NCI-H82 (cell line): Measurements from ENCODE around the gene PRCD.
"Not testable (repeated sequence)": the region's sequence is repeated elsewhere in the genome, so short reads cannot be mapped to it uniquely, and the experiment has no call there.

Experiments
- DNase-seq: peaks from one replicate; lab custom pipeline; 2025; lab: John Stamatoyannopoulos, UW

PRCD gene

DNA sequence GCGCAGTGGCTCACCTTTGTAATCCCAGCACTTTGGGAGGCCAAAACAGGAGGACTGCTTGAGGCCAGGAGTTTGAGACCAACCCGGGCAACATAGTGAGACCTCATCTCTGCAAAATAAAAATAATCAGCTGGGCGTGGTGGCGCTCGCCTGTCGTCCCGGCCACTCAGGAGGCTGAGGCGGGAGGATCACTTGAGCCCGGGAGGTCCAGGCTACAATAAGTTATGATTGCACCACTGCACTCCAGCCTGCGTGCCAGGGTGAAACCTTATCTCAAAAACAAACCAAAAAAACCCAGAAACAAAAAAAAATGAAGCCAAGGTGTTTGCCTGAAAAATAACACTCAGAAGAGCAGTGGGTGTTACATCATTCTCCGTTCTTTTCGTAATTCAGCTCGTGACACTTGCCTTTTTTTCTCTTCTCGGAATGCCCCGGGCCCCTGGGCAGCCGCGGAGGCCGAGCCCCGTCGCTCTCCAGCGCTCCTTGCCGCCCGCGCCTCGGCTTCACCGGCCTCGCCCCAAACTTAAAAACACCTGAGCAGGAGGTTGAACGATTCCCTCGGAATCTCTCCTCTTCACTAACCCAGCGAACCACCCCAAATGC, 17.0 kb downstream of the PRCD start:
- no peak for DNase-seq

DNA sequence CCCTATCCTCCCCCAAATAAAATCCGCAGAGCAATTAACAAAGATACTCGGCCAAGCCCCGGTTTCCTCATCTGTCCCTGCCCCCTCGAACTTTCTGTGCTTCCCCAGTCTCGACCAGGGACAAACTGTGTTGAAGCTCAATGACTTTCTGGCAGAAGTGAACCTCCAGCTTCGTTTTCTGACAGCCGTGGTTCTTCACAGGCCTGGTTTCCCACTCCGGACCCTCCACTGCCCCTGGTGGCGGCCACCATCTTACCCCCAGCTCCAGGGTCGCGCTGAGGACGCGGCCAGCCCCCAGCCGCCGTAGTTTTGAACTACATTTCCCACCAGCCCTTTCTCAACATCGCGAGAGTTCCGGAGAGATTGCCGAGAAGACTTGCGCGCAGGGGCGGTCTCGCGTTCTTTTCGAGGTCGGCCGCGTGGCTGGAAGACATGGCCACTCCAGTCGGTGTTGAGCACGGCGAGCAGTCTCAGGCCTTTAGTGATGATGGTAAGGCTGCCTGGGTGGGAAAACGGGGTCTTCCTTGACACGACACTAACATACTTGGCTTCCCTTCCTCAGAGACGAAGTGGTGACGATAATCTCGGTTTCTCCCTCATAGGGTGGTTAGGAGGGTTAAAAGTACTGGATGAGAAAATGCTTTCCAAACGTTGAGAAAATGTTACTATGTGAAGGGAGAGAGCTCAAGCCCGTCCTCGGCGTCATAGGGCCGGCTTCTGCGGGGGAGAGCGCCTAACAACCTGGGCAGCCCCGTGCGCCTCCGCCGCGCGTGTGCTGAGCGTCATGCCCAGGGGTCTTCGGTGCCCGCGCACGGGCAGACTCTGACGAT, 17.7 kb downstream of the PRCD start:
- DNase-seq: peak; percentile 99

DNA sequence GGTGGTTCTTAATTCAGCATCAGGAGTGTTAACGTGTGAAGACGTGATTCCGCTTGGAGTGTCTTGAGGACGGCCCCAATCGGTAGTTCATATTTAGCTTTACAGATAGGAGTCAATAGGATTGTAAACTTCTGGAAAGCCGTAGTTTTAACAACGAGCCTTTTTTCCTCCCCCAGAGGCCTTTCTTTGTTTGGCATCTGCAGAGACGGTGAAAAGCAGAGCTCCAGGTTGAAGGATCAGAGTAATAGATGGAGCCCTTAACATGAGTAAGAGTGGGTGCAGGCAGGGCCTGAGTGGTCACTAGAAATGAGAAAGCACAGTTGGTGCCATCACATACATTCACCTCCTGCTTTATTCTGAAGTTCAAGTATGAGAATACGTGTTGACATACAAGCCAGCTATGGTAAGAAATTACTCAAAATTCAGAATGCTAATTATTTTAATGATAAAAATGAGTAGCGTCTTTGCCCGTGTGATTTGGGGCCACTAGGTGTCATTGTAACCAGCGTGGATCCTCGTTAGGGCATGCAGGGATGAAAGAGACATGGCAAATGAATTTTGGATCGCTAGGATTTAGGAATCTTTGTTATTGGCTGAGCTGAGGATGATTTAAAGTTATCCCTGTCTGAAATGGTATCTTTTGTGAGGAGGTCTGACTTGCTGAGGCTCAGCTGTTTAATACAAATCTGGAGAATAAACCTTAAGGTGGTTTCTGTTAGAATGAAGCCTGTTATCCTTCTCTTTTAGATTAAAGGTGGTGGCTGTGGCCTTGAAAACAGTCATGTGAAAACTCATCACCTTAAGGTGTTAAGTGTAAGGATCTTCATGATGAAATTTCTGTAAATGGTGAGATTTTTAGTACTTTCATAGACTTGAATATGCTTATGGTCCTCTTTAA, 18.6 kb downstream of the PRCD start:
- peak; percentile 64 for DNase-seq

DNA sequence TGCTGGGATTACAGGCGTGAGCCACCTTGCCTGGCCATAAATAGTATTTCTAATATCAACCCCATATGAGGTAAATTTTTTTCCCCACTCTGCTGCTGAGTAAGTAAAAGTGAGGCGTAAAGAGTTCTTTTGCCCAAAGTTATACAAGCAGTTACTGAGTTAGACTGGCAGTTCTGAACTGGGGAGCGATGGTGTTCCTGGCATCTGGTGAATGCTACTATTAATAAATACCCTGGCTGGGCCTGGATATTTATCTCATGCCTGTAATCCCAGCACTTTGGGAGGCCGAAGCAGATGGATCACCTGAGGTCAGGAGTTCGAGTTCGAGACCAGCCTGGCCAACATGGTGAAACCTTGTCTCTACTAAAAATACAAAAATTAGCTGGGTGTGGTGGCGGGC, 19.6 kb downstream of the PRCD start:
- DNase-seq: not testable (repeated sequence)

DNA sequence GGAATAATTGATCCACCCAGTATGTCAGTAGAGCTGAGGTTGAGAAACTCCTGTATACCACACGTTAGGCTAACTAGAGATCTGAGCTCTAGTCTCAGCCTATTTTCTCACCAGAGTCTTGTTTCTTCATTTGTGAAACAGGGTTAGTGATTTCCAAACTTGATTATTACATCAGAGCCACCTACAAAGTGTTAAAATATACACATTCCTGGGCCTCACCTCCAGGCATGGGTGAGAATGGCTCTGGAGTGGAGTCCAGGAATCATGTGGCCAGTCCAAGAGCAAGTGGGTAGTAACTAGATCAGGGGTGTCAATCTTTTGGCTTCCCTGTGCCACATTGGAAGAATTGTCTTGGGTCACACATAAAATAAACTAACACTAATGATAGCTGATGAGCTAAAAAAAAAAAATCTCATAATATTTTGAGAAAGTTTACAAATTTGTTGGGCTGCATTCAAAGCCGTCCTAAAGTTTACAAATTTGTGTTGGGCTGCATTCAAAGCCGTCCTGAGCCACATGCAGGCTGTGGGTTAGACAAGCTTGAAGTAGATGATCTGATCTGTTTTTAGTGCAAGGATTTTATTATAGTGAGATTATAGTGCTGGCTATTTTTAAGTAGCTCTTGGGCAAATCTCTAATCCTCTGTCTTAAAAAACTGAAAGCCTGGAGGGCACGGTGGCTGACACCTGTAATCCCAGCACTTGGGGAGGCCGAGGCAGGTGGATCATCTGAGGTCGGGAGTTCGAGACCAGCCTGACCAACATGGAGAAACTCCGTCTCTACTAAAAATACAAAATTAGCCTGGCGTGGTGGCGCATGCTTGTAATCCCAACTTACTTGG, 20.4 kb downstream of the PRCD start:
- peak; percentile 39 for DNase-seq

DNA sequence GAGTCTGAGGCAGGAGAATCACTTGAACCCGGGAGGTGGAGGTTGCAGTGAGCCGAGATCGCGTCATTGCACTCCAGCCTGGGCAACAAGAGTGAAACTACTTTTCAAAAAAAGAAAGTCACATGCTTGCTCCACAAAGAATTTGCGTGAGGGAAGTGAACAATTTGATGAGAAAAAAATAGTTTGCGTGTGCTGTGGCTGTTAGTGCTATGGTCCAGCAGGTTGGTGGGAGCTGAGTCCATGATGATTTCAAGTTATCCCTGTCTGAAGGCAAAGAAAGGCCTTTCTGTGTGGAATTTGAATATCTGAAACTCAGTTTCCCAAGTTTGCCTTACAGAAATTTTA, 21.0 kb downstream of the PRCD start:
- no peak for DNase-seq

DNA sequence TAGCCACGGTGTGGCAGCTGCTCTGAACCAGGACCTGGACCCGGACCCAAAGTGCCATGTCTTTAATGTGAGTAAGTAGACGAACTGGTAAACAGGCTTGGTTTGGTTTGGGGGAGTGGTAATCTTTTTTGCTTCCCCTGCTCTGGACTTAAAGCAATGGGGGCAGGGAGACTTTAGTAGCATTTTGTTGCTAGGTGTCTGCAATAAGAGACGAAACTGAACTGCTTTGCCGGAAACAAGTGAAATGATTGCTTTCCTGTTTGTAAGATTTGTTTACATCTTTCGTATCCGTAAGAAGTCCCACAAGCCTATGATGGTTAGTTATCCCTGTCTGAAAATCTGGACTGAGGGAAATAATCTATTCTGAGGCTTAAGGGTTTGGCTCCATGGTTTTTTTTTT, 21.5 kb downstream of the PRCD start:
- no peak for DNase-seq

DNA sequence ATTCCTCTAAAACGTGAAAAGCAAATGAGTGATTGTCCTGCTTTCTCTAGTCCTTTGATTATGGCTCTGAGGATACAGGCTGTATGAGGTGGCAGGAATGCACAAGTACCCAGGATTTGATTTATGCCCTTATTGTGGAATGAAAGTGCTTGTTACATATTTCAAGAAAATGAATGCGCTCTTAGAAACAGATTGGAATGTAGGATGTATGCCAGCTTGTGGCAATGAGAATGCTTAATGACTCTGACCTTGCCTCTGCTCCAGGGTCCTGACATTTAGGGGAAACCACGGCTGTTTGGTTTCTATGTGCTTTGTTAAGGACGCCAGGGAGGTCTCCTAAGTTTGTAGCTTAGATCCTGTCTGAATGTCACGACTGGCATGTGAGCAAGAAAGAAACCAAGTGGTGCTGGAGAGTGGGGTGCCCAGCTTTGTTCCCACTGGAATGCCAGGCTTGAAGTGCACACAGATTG, 22.0 kb downstream of the PRCD start:
- DNase-seq: no peak

DNA sequence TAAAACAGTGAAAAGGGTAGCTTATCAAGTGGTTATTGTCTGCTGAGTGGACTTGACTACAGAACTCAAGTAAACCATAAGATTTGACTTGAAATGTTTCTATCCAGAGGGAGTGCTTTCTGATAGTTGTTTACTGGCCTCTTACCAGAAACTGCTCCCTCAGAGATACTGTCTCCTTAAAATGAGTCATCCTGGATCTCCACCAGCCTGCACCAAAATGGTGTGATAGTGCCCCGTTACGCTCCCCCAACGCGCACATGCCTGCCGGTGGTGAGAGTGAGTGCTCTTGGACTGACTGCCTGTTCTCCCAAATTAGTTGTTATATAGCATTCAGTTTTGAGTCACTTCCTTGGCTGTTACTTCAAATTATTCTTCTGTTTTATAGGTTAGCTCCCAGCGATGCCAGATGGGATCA, 22.9 kb downstream of the PRCD start:
- DNase-seq: no peak

DNA sequence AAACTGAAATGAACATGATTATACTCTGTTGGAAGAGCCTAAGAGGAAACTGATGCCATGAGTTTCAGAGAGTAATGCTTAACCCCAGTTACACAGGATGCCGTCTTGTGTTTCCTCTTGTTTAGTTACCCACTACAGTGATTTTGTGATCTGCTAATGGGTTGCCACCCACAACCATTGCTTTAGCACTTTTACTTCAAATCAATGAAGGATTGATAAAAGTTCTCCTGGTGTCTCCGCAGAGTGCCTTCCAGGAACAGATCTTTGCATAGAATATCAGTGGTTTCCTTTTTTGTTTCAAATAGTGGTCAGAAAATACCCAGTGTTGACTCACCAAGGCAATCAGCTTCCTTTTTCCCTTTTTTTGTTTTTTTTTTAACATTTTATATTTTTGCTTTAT, 23.5 kb downstream of the PRCD start:
- DNase-seq: not testable (repeated sequence)

DNA sequence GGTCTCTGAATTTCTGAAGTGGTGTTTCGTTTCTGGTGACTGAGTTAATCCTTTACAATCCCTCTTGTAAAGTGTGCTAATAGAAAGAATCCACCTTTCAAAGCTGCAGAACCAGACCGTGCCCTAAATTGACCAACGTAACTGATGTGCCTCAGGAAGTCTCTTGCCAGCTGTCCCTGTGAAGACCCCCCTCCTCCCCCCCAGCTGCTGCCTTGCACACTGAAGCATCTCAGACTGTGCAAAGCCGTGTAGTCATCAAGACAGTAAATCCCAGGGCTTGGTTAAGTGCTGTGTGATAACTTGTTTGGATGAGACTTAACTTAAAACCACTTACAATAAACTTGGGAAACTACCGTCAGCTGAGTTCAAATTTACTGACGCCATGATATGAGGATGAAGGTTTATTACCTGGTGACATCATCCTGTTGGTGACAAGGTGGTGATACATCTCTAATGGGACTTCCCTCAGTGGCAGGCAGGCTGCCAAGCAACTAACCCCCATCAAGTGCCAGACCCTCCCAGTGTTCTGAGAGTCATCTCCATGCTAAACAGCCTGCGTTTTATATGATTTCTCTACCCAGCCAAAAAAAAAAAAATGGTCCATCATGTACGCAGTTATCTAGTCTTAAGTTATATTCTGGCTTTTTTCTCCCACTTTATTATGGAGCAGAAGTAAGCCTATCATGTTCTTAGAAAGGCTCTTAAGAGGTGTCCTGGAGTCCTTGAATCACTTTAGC, 25.3 kb downstream of the PRCD start:
- peak; percentile 68 for DNase-seq

DNA sequence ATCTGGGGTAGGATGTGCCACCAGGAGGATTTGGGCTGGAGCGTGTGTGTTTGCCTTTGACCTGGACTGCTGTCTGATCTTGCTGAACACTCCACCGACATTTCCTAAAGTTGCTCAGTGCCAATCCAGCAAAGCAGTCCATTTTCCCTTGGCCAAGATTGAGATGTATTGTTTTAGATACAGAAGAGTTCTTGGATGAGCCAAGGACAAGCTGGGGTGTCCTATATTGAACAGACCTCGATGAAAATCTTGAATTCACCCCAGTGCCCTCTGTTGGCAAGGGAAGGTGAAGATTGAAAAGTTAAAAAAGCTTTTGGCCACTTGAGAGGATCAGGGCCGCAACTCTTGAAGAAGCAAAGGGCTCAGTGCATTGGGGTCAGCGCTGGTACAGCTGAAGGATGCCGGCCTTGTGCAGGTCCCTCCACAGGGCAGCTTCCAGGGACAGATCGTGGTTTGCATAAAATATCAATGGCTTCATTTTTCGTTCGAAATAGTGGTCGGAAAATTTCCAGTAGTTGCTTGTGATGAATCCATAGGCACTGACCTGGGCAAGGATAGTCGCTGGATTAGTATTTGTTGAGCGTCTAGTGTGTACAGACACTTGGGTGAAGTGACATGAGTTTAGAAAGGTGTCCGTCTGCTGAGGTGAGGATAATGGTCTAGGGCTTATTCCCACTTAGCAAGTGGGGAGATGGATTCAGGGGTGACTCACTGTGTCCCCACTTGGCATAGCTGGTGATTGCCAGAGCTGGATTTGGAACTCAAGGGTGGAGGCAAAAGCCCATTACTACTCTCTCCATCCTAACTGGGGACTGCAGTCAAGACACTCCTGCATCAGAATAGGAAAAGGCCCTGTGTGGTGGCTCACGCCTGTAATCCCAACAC, 26.1 kb downstream of the PRCD start:
- no peak for DNase-seq

DNA sequence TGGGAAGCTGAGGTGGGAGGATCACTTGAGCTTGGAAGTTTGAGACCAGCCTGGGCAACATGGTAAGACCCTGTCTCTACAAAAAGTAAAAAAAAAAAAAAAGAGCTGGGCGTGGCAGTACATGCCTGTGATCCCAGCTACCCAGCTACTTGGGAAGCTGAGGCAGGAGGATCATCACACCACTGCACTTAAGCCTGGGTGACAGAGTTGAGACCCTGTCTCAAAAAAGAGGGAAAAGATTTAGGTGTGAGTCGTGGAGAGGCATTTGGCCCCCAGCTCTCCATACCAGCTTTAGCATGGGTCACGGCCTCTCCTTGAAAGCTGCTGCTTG, 26.7 kb downstream of the PRCD start:
- DNase-seq: no peak

DNA sequence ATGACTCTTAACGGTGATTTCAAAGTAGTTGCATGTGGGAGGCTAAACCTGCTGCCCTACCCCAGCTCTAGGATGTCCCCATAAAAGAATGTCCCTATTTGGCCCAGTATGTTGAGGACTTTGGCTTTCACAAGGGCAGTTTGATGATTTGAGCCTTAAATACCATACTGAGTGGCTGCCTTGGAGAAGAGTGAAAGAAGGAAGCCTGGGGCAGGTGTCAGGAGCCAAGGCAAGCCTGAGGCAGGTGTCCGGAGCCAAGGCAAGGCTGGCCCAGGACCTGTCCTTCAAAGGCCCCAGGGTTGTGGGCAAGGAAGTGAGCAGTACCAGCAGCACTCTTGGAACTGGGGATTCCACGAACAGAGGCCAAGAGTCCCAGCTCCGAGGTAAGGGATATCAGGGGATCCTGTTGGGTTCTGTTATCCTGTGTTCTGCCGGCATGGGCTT, 27.2 kb downstream of the PRCD start:
- peak; percentile 63 for DNase-seq

DNA sequence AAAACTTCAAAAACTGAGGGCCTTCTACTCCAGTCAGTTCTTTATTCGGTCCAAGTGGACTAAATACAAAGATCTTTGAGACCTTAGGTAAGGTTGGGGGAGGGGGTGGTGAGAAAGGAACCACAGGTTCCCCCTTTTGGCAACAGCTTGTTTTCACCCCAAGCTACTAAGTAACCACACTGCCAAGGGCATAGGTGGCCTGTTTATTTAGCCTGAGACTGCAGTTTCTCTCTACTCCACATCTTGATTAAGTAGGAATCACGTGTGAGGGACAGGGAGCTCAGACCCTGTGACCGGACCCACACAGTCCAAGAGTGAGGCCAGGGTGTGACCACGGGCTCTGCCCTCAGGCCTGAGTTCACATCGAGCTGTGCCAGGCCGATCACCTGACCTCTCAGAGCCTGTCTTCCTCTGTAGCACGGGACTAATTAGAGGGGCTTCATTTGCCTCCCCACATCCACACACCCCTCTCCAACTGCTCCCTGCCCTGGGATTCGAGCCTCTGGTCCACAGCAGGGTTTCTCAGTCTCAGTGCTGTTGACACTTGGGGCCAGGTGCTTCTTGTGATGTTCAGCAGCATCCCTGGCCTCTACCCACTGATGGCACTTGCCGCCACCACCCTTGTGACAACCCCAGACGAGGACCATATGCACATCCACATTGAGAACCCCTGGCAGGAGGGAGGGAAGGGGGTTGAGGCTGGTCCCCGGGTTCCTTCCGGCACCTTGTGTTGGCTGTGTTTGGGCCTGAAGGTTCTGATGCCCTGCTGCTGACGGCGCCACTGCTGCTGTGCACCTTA, 28.0 kb downstream of the PRCD start:
- DNase-seq: peak; percentile 72

DNA sequence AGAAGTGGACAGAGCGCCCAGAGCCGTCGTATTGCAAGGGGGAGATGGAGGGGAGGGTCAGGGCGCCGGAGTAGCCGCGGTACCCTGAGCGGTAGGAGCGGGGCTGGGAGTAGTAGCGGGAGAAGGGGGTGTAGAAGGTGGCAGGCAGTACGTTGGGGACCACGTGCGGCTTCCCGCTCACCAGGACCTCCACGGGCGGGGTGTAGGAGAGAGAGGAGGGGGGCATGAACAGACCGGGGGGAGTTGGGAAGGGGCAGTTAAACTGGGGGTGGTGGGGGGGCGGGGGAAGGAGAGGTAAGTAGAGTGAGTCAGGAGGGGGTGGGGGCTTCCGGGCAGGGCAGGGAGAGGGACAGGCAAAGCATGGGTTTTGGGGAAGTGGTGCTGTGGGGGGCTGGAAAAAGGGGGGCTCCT, 29.0 kb downstream of the PRCD start:
- DNase-seq: peak; percentile 43

DNA sequence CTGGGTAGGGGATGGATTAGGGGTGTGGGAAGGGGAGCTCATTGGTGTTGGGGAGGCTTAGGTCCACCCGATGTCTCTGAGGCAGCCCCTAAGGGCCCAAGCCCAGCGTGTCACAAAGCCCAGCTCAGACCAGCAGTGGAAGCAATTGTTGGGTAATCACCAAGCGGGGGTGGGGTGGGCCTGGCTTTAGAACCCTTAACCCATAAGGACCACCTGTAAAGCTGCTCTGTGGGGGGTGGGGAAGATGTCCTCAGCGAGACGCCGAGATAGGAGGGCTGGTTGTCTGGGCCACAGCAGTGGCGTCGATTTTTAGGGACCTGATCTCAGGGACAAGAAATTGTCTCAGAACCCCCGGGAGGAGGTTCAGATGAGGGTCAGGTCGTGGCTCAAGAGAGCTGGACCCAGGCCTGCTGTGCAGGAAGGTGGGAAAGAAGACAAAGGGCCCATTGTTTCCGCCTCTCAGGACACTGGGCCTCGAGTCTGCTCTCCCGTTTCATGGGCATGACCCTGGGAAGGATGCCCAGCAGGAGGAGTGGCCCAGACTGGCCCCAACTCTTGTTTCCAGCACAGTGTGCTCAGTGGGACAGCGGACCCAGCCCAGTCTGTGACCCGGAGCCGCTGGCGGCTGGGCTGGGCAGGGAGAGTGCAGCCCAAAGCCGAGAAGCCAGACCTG, 29.9 kb downstream of the PRCD start:
- peak; percentile 40 for DNase-seq

DNA sequence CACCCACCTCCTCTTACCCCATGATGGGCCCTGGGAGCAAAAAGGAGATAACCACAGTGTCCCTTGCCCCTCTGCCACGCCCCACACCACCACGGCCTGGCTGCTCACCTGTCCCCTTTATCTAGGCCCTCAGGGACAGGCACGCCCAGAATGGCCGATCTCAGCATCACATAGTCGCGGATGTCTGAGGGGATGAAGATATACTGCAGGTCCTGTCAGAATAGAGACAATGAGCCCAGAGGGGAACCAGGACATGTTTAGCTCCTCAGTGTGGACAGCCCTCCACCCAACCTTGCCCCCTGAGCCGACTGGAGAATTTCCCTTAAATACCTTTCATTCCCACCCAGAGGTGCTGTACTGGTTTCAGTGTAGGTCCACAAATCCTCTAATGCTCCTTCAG, 30.6 kb downstream of the PRCD start:
- DNase-seq: no peak
